HG03175 (cell line): ENCODE results near the gene EGFL8.
A peak's percentile ranks its signal among the peaks of the same experiment; 100 is the strongest.
"Not testable (repeated sequence)": the region's sequence is repeated elsewhere in the genome, so short reads cannot be mapped to it uniquely, and the experiment has no call there.

ENCODE experiments used
- ATAC-seq: cut with Tn5 transposase; IDR thresholded peaks from one replicate; pipeline ENCODE4 v1.9.1; 2021; ENCODE audit warnings: mild to moderate bottlenecking, moderate library complexity; ENCODE audit not compliant: unreplicated experiment

The EGFL8 gene

GRCh38 chr6:32182555-32182981 is 18.2 kb downstream of the EGFL8 start:
- no peak for ATAC-seq

GRCh38 chr6:32183030-32183429 is 18.6 kb downstream of the EGFL8 start:
- ATAC-seq, result no peak

GRCh38 chr6:32183483-32184083 is 19.2 kb downstream of the EGFL8 start:
- ATAC-seq, result no peak

GRCh38 chr6:32184084-32184640 is 19.8 kb downstream of the EGFL8 start, which contains the start of gene AGER:
Gene AGER, minus strand, starts transcription at chr6:32184253. Its CDS starts 31 bp downstream, at chr6:32184222.
- no peak for ATAC-seq

- not testable (repeated sequence) for ATAC-seq
These were observed 21.3 kb downstream of the EGFL8 start for GRCh38 chr6:32185681-32186131.

GRCh38 chr6:32186151-32186840 is 21.9 kb downstream of the EGFL8 start:
- not testable (repeated sequence) for ATAC-seq

- no peak for ATAC-seq
These were observed 22.8 kb downstream of the EGFL8 start for GRCh38 chr6:32187009-32187709.

GRCh38 chr6:32187725-32188380 is 23.5 kb downstream of the EGFL8 start:
- not testable (repeated sequence) for ATAC-seq

GRCh38 chr6:32188381-32189068 is 24.1 kb downstream of the EGFL8 start:
- no peak for ATAC-seq

GRCh38 chr6:32189069-32189741 is 24.8 kb downstream of the EGFL8 start:
- no peak for ATAC-seq

- no peak for ATAC-seq
These were observed 25.3 kb downstream of the EGFL8 start for GRCh38 chr6:32189742-32190053.

GRCh38 chr6:32190054-32190851 is 25.9 kb downstream of the EGFL8 start, which contains the start of gene PBX2:
Gene PBX2, minus strand, starts transcription at chr6:32190202. Its CDS starts 287 bp downstream, at chr6:32189915.
- ATAC-seq, result peak; percentile 41

GRCh38 chr6:32190911-32191677 is 26.7 kb downstream of the EGFL8 start:
- ATAC-seq, result no peak

- no peak for ATAC-seq
These were observed 27.6 kb downstream of the EGFL8 start for GRCh38 chr6:32191696-32192607.

GRCh38 chr6:32192608-32193039 is 28.2 kb downstream of the EGFL8 start, which contains the start of gene GPSM3:
Gene GPSM3, minus strand, starts transcription at chr6:32192643. Its CDS starts 130 bp downstream, at chr6:32192513.
- no peak for ATAC-seq

GRCh38 chr6:32193096-32193495 is 28.7 kb downstream of the EGFL8 start:
- not testable (repeated sequence) for ATAC-seq

- ATAC-seq, result no peak
These were observed 30.0 kb downstream of the EGFL8 start for GRCh38 chr6:32194388-32194787.
